Cardiac muscle cell (in vitro differentiated cells and primary cell): ENCODE data around the gene KRT77. TPM values are rescaled to one million over a fixed set of nuclear protein-coding genes. Genes with fewer than 3 reads are reported as not detected.

Experiments used
- DNase-seq, 2 donors: peaks; one replicate each; pipeline versions ENCODE4 v3.0.0 to v3.0.0-alpha.2; 2010 to 2017; ENCODE audit warnings: low read depth in 1 of 2, low spot score in 1 of 2
- H3K27ac ChIP-seq: fragments of 200-600 bp; sonication (generic); 2 replicates; pipeline ENCODE4 v1.5.1; 2016
- H3K27me3 ChIP-seq: fragments of 200-600 bp; sonication (generic); 2 replicates; pipeline ENCODE4 v1.6.0; 2016; ENCODE audit warnings: control low read depth
- H3K36me3 ChIP-seq: fragments of 200-600 bp; sonication (generic); 2 replicates; pipeline ENCODE4 v1.5.1; 2016; ENCODE audit warnings: control low read depth
- H3K4me1 ChIP-seq: fragments of 200-600 bp; sonication (generic); 2 replicates; pipeline ENCODE4 v1.8.1; 2017; ENCODE audit warnings: low read depth, mild to moderate bottlenecking, mixed run types
- H3K4me3 ChIP-seq: fragments of 200-600 bp; sonication (generic); 2 replicates; pipeline ENCODE4 v1.5.1; 2016; ENCODE audit warnings: mild to moderate bottlenecking
- H3K9me3 ChIP-seq: fragments of 200-600 bp; sonication (generic); 2 replicates; pipeline ENCODE4 v1.5.1; 2017; ENCODE audit warnings: low read depth, mild to moderate bottlenecking, control low read depth
- CTCF ChIP-seq: IDR thresholded peaks from 2 replicates; pipeline ENCODE4 v1.5.1; 2012; ENCODE audit warnings: low read depth, mild to moderate bottlenecking, low read length
- polyA plus RNA-seq: library from polyadenylated mRNA; unstranded; fragments of >200 nt; fragmentation: Nextera tagmentation; extraction: Ambion mirVana; gene quantifications from 2 replicates; pipeline ENCODE4 v1.2.1, GENCODE V29; 2016
- total RNA-seq: library from RNA; depleted of rRNA; stranded (reverse); fragments of >200 nt; gene quantifications from 2 replicates; pipeline ENCODE4 v1.2.3, GENCODE V29; 2016

Gene KRT77
- total and polyA plus RNA-seq, 2 experiments from 2014 or later = not detected

GRCh38 chr12:52689936-52690335 lies 13.4 kb downstream of the KRT77 start:
- DNase-seq = no peak
- Histone ChIP-seq H3K4me3 (no peak overlapping the region), H3K4me1 (no peaks in the 10 kb centered on the region), H3K27me3 (peaks cover 75% of the 10 kb centered on the region), H3K27ac (no peak overlapping the region), H3K36me3 (no peaks in the 10 kb centered on the region), H3K9me3 (no peaks in the 10 kb centered on the region)
- no peak for TF ChIP-seq CTCF

- H3K9me3 ChIP-seq = no peaks in the 10 kb centered on the region
- TF ChIP-seq CTCF = no peak
- DNase-seq = no peak
- H3K27ac ChIP-seq = no peak overlapping the region
- H3K27me3 ChIP-seq = peaks cover 78% of the 10 kb centered on the region
- H3K36me3 ChIP-seq = no peaks in the 10 kb centered on the region
- no peaks in the 10 kb centered on the region for H3K4me1 ChIP-seq
- no peak overlapping the region for H3K4me3 ChIP-seq
Observed at GRCh38 chr12:52689239-52689638, 14.1 kb downstream of the KRT77 start.

- no peaks in the 10 kb centered on the region for H3K4me1 ChIP-seq
- no peak for DNase-seq
- no peaks in the 10 kb centered on the region for H3K36me3 ChIP-seq
- H3K27ac ChIP-seq = no peak overlapping the region
- H3K4me3 ChIP-seq = no peak overlapping the region
- TF ChIP-seq CTCF = no peak
- peaks cover 83% of the 10 kb centered on the region for H3K27me3 ChIP-seq
- H3K9me3 ChIP-seq = no peaks in the 10 kb centered on the region
Observed at GRCh38 chr12:52688481-52688880, 14.8 kb downstream of the KRT77 start.

GRCh38 chr12:52687497-52688385 lies 15.6 kb downstream of the KRT77 start:
- H3K36me3 ChIP-seq = no peaks in the 10 kb centered on the region
- H3K4me3 ChIP-seq = no peak overlapping the region
- no peaks in the 10 kb centered on the region for H3K9me3 ChIP-seq
- no peak for DNase-seq
- no peak overlapping the region for H3K27ac ChIP-seq
- H3K4me1 ChIP-seq = no peaks in the 10 kb centered on the region
- peaks cover 83% of the 10 kb centered on the region for H3K27me3 ChIP-seq
- TF ChIP-seq CTCF = no peak

GRCh38 chr12:52686756-52687487 lies 16.4 kb downstream of the KRT77 start:
- Histone ChIP-seq H3K4me3 (no peak overlapping the region), H3K27me3 (peaks cover 76% of the 10 kb centered on the region), H3K36me3 (no peaks in the 10 kb centered on the region), H3K27ac (no peak overlapping the region), H3K9me3 (no peaks in the 10 kb centered on the region), H3K4me1 (no peaks in the 10 kb centered on the region)
- DNase-seq = no peak
- no peak for TF ChIP-seq CTCF
